LNCAP (cell line): ENCODE results near the gene CISD3.

Experiments used
- TF ChIP-seq, protein P1 (sequence below): fragments of 450-650 bp; IDR thresholded peaks from 2 replicates; pipeline ENCODE4 v1.5.1; 2017; ENCODE audit warnings: mild to moderate bottlenecking

CISD3 gene

DNA sequence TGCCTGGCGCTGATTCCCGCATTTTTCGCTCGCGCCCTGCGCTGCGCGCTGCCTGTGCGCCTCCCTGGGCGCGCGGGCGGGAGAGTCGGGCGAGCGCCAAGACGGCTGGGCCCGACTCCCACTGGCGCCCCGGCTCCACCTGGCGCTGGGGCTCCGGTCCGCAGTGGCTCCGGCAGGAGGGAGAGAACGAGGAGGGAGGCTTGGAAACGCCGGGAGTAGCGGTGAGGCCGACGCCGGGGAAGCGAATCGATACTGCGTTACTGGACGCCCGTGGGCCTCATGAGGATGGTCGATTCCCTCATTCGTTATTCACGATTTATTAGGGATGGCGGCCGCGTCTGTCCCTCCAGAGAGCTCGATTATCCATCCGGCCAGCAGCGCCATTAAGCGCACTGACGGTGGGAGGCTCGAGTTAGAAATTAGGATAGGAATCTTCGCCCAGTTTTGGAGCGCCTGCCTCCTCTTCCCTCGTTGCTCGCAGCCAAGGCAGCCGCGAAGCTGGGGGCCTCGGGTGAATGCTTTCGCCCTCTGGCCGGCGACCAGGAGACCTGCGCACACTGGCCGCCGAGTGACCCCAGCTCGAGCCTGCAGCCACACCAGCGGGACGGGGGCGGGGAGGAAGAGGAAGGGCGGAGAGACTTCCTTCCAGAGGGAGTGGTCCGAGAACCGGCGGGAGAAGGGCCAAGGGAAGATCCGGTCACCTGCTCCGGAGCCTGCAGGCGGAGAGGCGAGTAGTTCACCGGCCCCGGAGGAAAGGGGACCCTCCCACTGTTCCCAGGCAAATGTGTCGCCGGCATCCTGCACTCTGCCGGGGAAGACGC lies 19.3 kb downstream of the CISD3 start:
- TF ChIP-seq, protein P1, sequence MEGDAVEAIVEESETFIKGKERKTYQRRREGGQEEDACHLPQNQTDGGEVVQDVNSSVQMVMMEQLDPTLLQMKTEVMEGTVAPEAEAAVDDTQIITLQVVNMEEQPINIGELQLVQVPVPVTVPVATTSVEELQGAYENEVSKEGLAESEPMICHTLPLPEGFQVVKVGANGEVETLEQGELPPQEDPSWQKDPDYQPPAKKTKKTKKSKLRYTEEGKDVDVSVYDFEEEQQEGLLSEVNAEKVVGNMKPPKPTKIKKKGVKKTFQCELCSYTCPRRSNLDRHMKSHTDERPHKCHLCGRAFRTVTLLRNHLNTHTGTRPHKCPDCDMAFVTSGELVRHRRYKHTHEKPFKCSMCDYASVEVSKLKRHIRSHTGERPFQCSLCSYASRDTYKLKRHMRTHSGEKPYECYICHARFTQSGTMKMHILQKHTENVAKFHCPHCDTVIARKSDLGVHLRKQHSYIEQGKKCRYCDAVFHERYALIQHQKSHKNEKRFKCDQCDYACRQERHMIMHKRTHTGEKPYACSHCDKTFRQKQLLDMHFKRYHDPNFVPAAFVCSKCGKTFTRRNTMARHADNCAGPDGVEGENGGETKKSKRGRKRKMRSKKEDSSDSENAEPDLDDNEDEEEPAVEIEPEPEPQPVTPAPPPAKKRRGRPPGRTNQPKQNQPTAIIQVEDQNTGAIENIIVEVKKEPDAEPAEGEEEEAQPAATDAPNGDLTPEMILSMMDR, result no peak

- TF ChIP-seq, protein P1, result no peak
Observed at GRCh38 chr17:38750044-38750311, 19.8 kb downstream of the CISD3 start.

GRCh38 chr17:38750312-38751121 lies 20.4 kb downstream of the CISD3 start:
- TF ChIP-seq, protein P1, result no peak

- TF ChIP-seq, protein P1, result no peak
Observed at GRCh38 chr17:38751144-38751807, 21.1 kb downstream of the CISD3 start.

DNA sequence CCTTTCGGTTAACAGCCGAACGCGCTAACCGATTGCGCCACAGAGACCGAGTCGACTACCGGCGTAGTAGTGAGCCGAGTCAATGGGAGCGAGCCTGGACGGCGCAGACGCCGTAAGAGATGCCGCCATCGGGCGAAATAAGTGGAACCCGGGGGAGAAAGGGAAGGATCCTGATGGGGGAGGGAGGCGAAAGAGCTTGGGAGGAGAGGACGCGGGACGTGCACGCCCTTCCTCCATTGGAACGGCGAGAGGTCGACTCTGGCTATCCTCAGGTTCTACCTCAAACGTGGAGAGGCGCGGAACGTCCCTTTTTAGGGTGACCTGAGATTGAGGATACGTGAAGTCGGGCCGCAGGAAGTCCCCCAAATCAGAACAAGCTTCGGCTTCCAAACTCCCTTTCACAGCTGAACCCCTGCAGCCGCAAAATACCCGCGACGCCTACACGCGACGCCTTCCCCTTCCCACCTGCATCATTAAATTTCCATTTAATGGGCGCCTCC lies 21.7 kb downstream of the CISD3 start:
- TF ChIP-seq, protein P1, result no peak

- TF ChIP-seq, protein P1, result no peak
Observed at GRCh38 chr17:38752308-38753070, 22.3 kb downstream of the CISD3 start, which contains the start of gene PSMB3. PSMB3 (plus strand) TSS chr17:38752741; CDS start chr17:38752827, 86 bp downstream.

DNA sequence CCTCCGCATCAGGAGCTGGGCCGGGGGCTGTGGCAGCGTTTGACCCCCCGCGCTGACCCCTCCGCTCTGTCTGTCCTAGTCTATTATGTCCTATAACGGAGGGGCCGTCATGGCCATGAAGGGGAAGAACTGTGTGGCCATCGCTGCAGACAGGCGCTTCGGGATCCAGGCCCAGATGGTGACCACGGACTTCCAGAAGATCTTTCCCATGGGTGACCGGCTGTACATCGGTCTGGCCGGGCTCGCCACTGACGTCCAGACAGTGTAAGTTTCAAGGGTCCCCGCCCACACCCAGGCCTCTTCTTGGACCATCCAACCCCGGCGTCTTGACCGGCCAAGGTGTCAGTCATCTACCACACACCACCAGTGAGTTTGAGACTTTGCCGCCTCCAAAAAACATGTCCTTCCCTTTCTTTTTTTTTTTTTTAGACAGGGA lies 22.9 kb downstream of the CISD3 start:
- TF ChIP-seq, protein P1, result no peak
